ELF-1 (cell line): ENCODE measurements around the gene NSMCE4A.
A peak's percentile ranks its signal among the peaks of the same experiment; 100 is the strongest.
"Not testable (repeated sequence)": the region's sequence is repeated elsewhere in the genome, so short reads cannot be mapped to it uniquely, and the experiment has no call there.

Source experiments
- DNase-seq: peaks from one replicate; pipeline ENCODE4 v3.0.0-alpha.2; 2016; ENCODE audit warnings: low read depth, low spot score

Gene NSMCE4A

GRCh38 chr10:121935702-121936101, 39.3 kb downstream of the NSMCE4A start:
- peak; percentile 63 for DNase-seq

- DNase-seq = not testable (repeated sequence)
Observed at GRCh38 chr10:121930268-121931085, 44.5 kb downstream of the NSMCE4A start.

- DNase-seq = not testable (repeated sequence)
Observed at GRCh38 chr10:121929585-121930267, 45.3 kb downstream of the NSMCE4A start.

- no peak for DNase-seq
Observed at GRCh38 chr10:121928528-121928884, 46.5 kb downstream of the NSMCE4A start.

- peak; percentile 92 for DNase-seq
Observed at GRCh38 chr10:121927841-121928527, 47.0 kb downstream of the NSMCE4A start, which contains the start of gene ATE1. TSS of gene ATE1 (minus strand) at chr10:121928031. CDS start at chr10:121927949, 82 bp downstream.

GRCh38 chr10:121927318-121927840, 47.6 kb downstream of the NSMCE4A start:
- DNase-seq = peak; percentile 69

- DNase-seq = no peak
Observed at GRCh38 chr10:121926671-121927317, 48.2 kb downstream of the NSMCE4A start.

GRCh38 chr10:121926157-121926556, 48.9 kb downstream of the NSMCE4A start:
- no peak for DNase-seq

GRCh38 chr10:121921238-121921931, 53.6 kb downstream of the NSMCE4A start:
- DNase-seq = peak; percentile 30

- DNase-seq = no peak
Observed at GRCh38 chr10:121919666-121920065, 55.4 kb downstream of the NSMCE4A start.

- DNase-seq = not testable (repeated sequence)
Observed at GRCh38 chr10:121918800-121919199, 56.2 kb downstream of the NSMCE4A start.

- DNase-seq = no peak
Observed at GRCh38 chr10:121914661-121915060, 60.4 kb downstream of the NSMCE4A start.

- no peak for DNase-seq
Observed at GRCh38 chr10:121911421-121911697, 63.7 kb downstream of the NSMCE4A start.

GRCh38 chr10:121910673-121911420, 64.2 kb downstream of the NSMCE4A start:
- DNase-seq = no peak
